Chondrocyte (in vitro differentiated cells): ENCODE results near the gene PCDHGA10. TPM values are rescaled to one million over a fixed set of nuclear protein-coding genes. Genes with fewer than 3 reads are reported as not detected.
"Not testable (repeated sequence)": the region's sequence is repeated elsewhere in the genome, so short reads cannot be mapped to it uniquely, and the experiment has no call there.

ENCODE experiments used
- DNase-seq: peaks from one replicate; pipeline ENCODE4 v3.0.0; 2021; ENCODE audit warnings: mixed read lengths, low spot score
- H3K27ac Mint-ChIP-seq: one replicate; pipeline ENCODE4 v1.8.0; 2021; ENCODE audit warnings: mild to moderate bottlenecking, moderate library complexity, mixed read lengths; ENCODE audit not compliant: unreplicated experiment
- H3K27me3 Mint-ChIP-seq: 2 replicates; pipeline ENCODE4 v1.8.0; 2021; ENCODE audit warnings: low read depth, mixed read lengths
- H3K36me3 Mint-ChIP-seq: 2 replicates; pipeline ENCODE4 v1.8.0; 2021; ENCODE audit warnings: low read depth, mixed read lengths
- H3K4me1 Mint-ChIP-seq: 2 replicates; pipeline ENCODE4 v1.8.0; 2021; ENCODE audit warnings: low read depth, mild to moderate bottlenecking, mixed read lengths
- H3K4me3 Mint-ChIP-seq: one replicate; pipeline ENCODE4 v1.8.0; 2021; ENCODE audit warnings: mild to moderate bottlenecking, moderate library complexity, mixed read lengths; ENCODE audit not compliant: unreplicated experiment
- H3K9me3 Mint-ChIP-seq: 2 replicates; pipeline ENCODE4 v1.8.0; 2021; ENCODE audit warnings: low read depth, mixed read lengths
- CTCF ChIP-seq: fragments of 200-600 bp; sonication (generic); IDR thresholded peaks from 2 replicates; pipeline ENCODE4 v1.5.0; 2021; ENCODE audit warnings: antibody characterized with exemption, mild to moderate bottlenecking, moderate library complexity
- total RNA-seq: library from RNA; stranded (reverse); gene quantifications from 3 replicates; pipeline ENCODE4 v1.2.1, GENCODE V29; 2021

The PCDHGA10 gene
- total RNA-seq, 1 donor from 2014 or later = 14.9 TPM

DNA sequence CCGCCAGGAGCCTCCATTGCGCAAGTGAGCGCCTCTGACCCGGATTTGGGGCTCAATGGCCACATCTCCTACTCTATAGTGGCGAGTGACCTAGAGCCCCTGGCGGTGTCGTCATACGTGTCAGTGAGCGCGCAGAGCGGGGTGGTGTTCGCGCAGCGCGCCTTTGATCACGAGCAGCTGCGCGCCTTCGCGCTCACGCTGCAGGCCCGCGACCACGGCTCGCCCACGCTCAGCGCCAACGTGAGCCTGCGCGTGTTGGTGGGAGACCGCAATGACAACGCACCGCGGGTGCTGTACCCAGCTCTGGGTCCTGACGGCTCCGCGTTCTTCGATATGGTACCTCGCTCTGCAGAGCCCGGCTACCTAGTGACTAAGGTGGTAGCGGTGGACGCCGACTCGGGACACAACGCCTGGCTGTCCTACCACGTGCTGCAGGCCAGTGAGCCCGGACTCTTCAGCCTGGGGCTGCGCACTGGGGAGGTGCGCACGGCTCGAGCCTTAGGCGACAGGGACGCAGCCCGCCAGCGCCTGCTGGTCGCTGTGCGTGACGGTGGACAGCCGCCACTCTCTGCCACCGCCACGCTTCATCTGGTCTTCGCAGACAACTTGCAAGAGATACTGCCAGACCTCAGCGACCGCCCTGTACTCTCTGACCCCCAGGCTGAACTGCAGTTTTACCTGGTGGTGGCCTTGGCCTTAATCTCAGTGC is 3.0 kb upstream of the PCDHGA10 start:
- peak overlapping the region; percentile 93 for H3K4me3 Mint-ChIP-seq
- H3K36me3 Mint-ChIP-seq = peaks cover 44% of the 10 kb centered on the region
- peaks cover 36% of the 10 kb centered on the region for H3K9me3 Mint-ChIP-seq
- H3K27ac Mint-ChIP-seq = no peak overlapping the region
- no peak for TF ChIP-seq CTCF
- peaks cover 41% of the 10 kb centered on the region for H3K4me1 Mint-ChIP-seq
- DNase-seq = no peak
- H3K27me3 Mint-ChIP-seq = no peaks in the 10 kb centered on the region

GRCh38 chr5:141411575-141411974 is 1.2 kb upstream of the PCDHGA10 start:
- no peaks in the 10 kb centered on the region for H3K27me3 Mint-ChIP-seq
- H3K27ac Mint-ChIP-seq = peak overlapping the region; percentile 70
- peaks cover 41% of the 10 kb centered on the region for H3K4me1 Mint-ChIP-seq
- no peak for DNase-seq
- peaks cover 44% of the 10 kb centered on the region for H3K9me3 Mint-ChIP-seq
- H3K36me3 Mint-ChIP-seq = peaks cover 53% of the 10 kb centered on the region
- peak overlapping the region; percentile 50 for H3K4me3 Mint-ChIP-seq
- TF ChIP-seq CTCF = no peak

DNA sequence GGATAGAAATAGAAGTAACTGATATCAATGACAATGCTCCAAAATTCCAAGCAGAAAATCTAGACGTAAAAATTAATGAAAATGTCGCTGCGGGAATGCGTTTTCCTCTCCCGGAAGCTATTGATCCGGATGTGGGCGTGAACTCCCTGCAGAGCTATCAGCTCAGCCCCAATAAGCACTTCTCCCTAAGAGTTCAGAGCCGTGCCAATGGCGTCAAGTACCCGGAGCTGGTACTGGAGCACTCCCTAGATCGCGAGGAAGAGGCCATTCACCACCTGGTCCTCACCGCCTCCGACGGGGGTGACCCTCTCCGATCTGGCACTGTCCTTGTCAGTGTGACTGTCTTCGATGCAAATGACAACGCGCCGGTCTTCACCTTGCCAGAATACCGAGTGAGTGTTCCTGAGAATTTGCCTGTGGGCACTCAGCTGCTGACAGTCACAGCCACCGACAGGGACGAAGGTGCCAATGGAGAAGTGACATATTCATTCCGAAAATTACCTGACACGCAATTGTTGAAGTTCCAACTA is 818 bp downstream of the PCDHGA10 start:
- H3K36me3 Mint-ChIP-seq = peaks cover 58% of the 10 kb centered on the region

GRCh38 chr5:141414548-141415274 is 1.9 kb downstream of the PCDHGA10 start:
- Mint-ChIP-seq H3K9me3 (peaks cover 50% of the 10 kb centered on the region), H3K36me3 (peaks cover 58% of the 10 kb centered on the region), H3K4me1 (peaks cover 23% of the 10 kb centered on the region)
- not testable (repeated sequence) for H3K27me3 Mint-ChIP-seq, DNase-seq, H3K4me3 Mint-ChIP-seq, H3K27ac Mint-ChIP-seq

More for the DNA sequence above, 818 bp downstream of the PCDHGA10 start:
- Mint-ChIP-seq H3K4me1 (peaks cover 30% of the 10 kb centered on the region), H3K27me3 (no peaks in the 10 kb centered on the region), H3K9me3 (peaks cover 51% of the 10 kb centered on the region), H3K4me3 (peak overlapping the region; percentile 82), H3K27ac (peak overlapping the region; percentile 86)
- DNase-seq = no peak
- TF ChIP-seq CTCF = no peak

DNA sequence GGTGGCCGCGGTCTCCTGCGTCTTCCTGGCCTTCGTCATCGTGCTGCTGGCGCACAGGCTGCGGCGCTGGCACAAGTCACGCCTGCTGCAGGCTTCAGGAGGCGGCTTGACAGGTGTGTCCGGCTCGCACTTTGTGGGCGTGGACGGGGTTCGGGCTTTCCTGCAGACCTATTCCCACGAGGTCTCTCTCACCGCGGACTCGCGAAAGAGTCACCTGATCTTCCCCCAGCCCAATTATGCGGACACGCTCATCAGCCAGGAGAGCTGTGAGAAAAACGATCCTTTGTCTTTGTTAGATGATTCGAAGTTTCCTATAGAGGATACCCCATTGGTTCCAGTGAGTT is 2.5 kb downstream of the PCDHGA10 start:
- H3K36me3 Mint-ChIP-seq = peaks cover 60% of the 10 kb centered on the region
- H3K4me3 Mint-ChIP-seq, H3K27ac Mint-ChIP-seq, DNase-seq, H3K27me3 Mint-ChIP-seq: not testable (repeated sequence)
- H3K4me1 Mint-ChIP-seq = peaks cover 21% of the 10 kb centered on the region
- H3K9me3 Mint-ChIP-seq = peaks cover 52% of the 10 kb centered on the region

DNA sequence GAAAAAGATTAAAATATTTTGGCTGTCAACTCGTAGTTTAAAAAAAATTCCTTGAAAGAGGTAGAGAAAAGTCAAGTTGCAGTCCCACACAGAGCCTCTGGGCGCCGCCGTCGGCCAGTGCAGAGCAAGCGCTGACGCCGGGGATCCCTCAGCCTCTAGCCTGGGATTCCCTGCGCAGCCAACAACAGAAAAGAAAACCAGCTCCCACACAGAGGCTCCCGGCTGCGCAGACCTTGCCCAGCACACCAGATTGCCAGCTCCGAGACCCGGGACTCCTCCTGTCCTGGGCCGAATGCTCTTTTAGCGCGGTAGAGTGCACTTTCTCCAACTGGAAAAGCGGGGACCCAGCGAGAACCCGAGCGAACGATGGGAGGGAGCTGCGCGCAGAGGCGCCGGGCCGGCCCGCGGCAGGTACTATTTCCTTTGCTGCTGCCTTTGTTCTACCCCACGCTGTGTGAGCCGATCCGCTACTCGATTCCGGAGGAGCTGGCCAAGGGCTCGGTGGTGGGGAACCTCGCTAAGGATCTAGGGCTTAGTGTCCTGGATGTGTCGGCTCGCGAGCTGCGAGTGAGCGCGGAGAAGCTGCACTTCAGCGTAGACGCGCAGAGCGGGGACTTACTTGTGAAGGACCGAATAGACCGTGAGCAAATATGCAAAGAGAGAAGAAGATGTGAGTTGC is 4.8 kb downstream of the PCDHGA10 start, which contains the start of gene PCDHGB7:
TSS of gene PCDHGB7 (plus strand) at position 184 of the 679 bp plus-strand sequence. CDS start at position 367, 183 bp downstream.
- not testable (repeated sequence) for H3K27ac Mint-ChIP-seq, H3K27me3 Mint-ChIP-seq, DNase-seq
- peaks cover 10% of the 10 kb centered on the region for H3K4me1 Mint-ChIP-seq
- peaks cover 57% of the 10 kb centered on the region for H3K9me3 Mint-ChIP-seq
- peak; percentile 42 for TF ChIP-seq CTCF
- peak within 1 kb of the TSS; percentile 38 for H3K4me3 Mint-ChIP-seq
- peaks cover 65% of the 10 kb centered on the region for H3K36me3 Mint-ChIP-seq
